ENCODE results near the gene CD40. TPM values are rescaled to one million over a fixed set of nuclear protein-coding genes. Genes with fewer than 3 reads are reported as not detected.

CD40 gene
- total and polyA plus RNA-seq, 2 experiments from 2014 or later: 2.5 to 2.8 TPM

DNA sequence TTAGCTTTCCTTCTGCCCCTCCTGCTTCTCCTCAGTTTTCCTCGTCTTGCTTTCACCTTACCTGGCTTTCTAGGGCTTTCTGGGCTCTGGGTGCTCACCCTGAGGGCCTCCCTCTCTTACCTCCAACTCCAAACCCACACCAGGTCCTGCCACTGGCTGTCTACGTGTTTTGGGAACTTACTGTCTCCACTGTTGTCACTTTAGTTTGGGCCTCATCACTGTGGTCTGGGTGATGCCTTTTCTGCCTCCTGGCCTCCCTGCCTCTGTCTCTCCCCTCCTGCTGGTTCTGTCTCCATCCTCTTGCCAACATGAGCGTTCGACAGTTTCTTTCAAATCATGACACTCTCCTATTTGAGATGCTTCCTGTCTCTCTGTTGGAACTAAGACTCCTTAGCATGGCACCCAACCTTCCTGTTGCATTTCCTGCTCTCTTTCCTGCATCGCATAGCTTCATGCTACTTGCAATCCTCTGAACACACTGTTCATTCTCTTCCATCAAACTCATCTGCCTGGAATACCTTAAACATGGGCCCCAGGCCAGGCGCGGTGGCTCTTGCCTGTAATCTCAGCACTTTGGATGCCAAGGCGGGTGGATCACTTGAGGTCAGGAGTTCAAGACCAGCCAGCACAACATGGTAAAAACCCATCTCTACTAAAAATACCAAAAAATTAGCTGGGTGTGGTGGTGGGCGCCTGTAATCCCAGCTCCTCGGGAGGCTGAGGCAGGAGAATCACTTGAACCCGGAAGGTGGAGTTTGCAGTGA is 5.5 kb downstream of the CD40 start:
- H3K79me2 ChIP-seq (ENCODE audit: insufficient read depth): no peaks in the 10 kb centered on the region
- H4K20me1 ChIP-seq (ENCODE audit: insufficient read depth): no peaks in the 10 kb centered on the region
- H3K4me1 ChIP-seq (ENCODE audit: insufficient read depth): no peaks in the 10 kb centered on the region
- H3K4me3 ChIP-seq: no peak overlapping the region
- no peaks in the 10 kb centered on the region for H3K9me2 ChIP-seq (ENCODE audit: insufficient read depth)
- 85 to 87% methylated on average over 11 of the region's 11 CpGs for WGBS, 2 experiments (ENCODE audit: low coverage in 1 of 2, low lambda C conversion rate in 2 of 2, missing lambda C conversion rate in 2 of 2)
- in situ Hi-C loops (cut with MboI): no loop called here
- no peak overlapping the region for H3K27ac ChIP-seq
- H3F3A ChIP-seq (ENCODE audit: insufficient read depth): no peaks in the 10 kb centered on the region
- no peak overlapping the region for H3K9ac ChIP-seq
- H3K36me3 ChIP-seq (ENCODE audit: low read depth): no peaks in the 10 kb centered on the region
- H3K4me2 ChIP-seq (ENCODE audit: unreplicated experiment): no peak overlapping the region
- TF ChIP-seq EZH2 (IDR thresholded peaks at IDR 0.05; ENCODE audit: insufficient read depth, poor library complexity, severe bottlenecking) (no peak), EZH2phosphoT487 (IDR thresholded peaks at IDR 0.05; ENCODE audit: insufficient read depth, low read depth) (no peak)
- 0 out of 2 replicates have a peak, but pooled peaks cover 4% of the 10 kb centered on the region for H3K27me3 ChIP-seq (replicated peaks; ENCODE audit: insufficient read depth)
- no peak overlapping the region for H2AFZ ChIP-seq
- no peaks in the 10 kb centered on the region for H3K9me3 ChIP-seq (ENCODE audit: low read depth)
- DNase-seq: no peak

DNA sequence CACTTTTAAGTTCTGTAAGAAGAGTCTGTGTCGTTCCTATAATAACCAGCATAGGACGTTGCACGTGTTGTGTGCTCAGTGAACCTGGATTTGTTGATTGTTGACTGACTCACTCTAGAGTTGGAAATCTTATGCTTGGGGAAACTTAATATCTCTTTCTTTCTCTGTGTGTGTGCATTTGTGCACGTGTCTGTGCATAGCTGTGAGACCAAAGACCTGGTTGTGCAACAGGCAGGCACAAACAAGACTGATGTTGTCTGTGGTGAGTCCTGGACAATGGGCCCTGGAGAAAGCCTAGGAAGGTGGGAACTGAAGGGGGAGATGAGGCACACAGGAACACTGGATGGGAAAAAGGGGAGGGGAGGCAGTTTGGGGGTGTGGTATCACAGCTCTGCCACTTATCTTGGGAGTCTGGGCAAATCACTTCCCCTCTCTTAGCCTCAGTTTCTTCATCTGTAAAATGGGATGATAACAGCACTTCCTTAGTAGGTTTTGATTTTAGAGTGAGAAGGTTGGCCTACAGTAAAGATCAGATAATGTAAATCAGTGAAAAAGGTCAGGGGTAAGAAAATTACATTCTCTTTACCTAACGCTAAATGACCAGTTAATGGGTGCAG is 8.4 kb downstream of the CD40 start:
- 79 to 81% methylated on average over 5 of the region's 5 CpGs for WGBS, 2 experiments (ENCODE audit: low coverage in 1 of 2, low lambda C conversion rate in 2 of 2, missing lambda C conversion rate in 2 of 2)
- Histone ChIP-seq H3K4me1 (ENCODE audit: insufficient read depth) (no peaks in the 10 kb centered on the region), H3K4me2 (ENCODE audit: unreplicated experiment) (no peak overlapping the region), H3K4me3 (no peak overlapping the region), H3K27ac (no peak overlapping the region), H3F3A (ENCODE audit: insufficient read depth) (no peaks in the 10 kb centered on the region), H3K9me3 (ENCODE audit: low read depth) (no peaks in the 10 kb centered on the region), H4K20me1 (ENCODE audit: insufficient read depth) (no peaks in the 10 kb centered on the region), H2AFZ (no peak overlapping the region), H3K27me3 (replicated peaks; ENCODE audit: insufficient read depth) (peaks cover 20% of the 10 kb centered on the region), H3K36me3 (ENCODE audit: low read depth) (no peaks in the 10 kb centered on the region), H3K79me2 (ENCODE audit: insufficient read depth) (no peaks in the 10 kb centered on the region), H3K9me2 (ENCODE audit: insufficient read depth) (no peaks in the 10 kb centered on the region), H3K9ac (no peak overlapping the region)
- no peak for DNase-seq
- in situ Hi-C loops (cut with MboI): loop anchor here (25.0 kb wide), 1 partner anchor 311 kb away; no protein-coding TSS in a partner anchor
- TF ChIP-seq EZH2phosphoT487 (IDR thresholded peaks at IDR 0.05; ENCODE audit: insufficient read depth, low read depth) (no peak), EZH2 (IDR thresholded peaks at IDR 0.05; ENCODE audit: insufficient read depth, poor library complexity, severe bottlenecking) (no peak)

DNA sequence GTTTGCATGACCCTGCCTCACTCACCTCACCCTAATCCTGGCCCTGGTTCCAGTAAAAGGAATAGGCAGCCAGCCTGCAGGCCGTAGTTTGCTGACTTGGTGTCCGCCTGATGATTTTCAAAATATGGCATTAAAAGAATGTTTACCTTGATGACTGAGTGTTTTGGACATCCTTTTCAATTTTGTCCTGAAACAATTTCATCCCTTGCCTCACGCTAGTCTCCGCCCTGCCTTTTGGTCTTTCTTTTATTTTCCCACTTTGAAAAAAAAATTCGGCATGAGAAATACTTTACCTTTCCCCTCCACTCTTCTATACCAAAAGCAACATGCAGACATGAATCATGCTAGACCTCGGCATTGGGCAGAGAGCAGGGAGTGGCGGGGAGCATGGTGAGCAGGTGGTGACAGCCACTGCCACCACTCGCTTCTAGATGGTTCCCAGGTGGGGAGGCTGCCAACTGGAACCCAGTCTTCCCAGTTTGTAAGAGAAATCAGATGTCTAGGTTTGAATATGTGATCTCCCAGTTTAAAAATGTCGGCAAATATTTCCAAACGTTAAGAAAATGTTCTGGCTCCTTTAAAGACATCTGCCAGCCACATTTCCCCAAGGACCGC is 9.4 kb downstream of the CD40 start:
- Histone ChIP-seq H3K9me3 (ENCODE audit: low read depth) (no peaks in the 10 kb centered on the region), H3K27ac (no peak overlapping the region), H3K4me1 (ENCODE audit: insufficient read depth) (no peaks in the 10 kb centered on the region), H2AFZ (no peak overlapping the region), H3K36me3 (ENCODE audit: low read depth) (no peaks in the 10 kb centered on the region), H3K4me3 (no peak overlapping the region), H3K9me2 (ENCODE audit: insufficient read depth) (no peaks in the 10 kb centered on the region), H3K27me3 (replicated peaks; ENCODE audit: insufficient read depth) (peaks cover 29% of the 10 kb centered on the region), H3K79me2 (ENCODE audit: insufficient read depth) (no peaks in the 10 kb centered on the region), H4K20me1 (ENCODE audit: insufficient read depth) (no peaks in the 10 kb centered on the region), H3F3A (ENCODE audit: insufficient read depth) (no peaks in the 10 kb centered on the region), H3K9ac (no peak overlapping the region), H3K4me2 (ENCODE audit: unreplicated experiment) (no peak overlapping the region)
- no peak for DNase-seq
- in situ Hi-C loops (cut with MboI): loop anchor here (25.0 kb wide), 1 partner anchor 310 kb away; no protein-coding TSS in a partner anchor
- no peak for TF ChIP-seq EZH2phosphoT487 (IDR thresholded peaks at IDR 0.05; ENCODE audit: insufficient read depth, low read depth)
- 46 to 50% methylated on average over 11 of the region's 11 CpGs for WGBS, 2 experiments (ENCODE audit: low coverage in 1 of 2, low lambda C conversion rate in 2 of 2, missing lambda C conversion rate in 2 of 2)

DNA sequence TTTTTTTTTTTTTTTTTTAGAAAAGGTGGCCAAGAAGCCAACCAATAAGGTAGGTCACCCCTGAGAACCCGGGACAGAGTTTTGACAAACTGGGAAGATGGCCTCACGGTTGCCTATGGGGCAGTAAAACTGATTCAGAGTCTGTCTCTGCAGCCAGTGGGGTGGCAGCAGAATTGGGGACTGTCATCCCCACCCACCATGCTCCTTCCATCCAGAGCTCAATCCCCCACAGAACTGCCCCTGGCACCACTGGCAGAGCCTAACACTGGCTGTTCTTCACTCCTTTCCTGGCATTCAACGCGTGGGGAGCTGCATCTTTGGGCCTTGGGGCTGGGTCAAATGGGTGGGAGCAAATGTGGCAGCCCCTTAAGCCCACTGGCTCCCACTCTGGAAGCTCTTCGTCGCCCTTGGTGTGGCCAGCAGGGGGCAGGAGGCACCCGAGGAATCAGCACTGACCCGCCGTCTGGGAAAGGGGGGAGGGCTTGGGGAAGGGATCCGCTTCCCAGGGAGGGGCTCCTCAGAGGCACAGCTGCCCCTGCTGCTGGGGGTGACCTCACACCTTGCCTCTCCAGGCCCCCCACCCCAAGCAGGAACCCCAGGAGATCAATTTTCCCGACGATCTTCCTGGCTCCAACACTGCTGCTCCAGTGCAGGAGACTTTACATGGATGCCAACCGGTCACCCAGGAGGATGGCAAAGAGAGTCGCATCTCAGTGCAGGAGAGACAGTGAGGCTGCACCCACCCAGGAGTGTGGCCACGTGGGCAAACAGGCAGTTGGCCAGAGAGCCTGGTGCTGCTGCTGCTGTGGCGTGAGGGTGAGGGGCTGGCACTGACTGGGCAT is 10.4 kb downstream of the CD40 start:
- DNase-seq: peak; percentile 35
- 23 to 24% methylated on average over 14 to 16 of the region's 16 CpGs for WGBS, 2 experiments (ENCODE audit: low coverage in 1 of 2, low lambda C conversion rate in 2 of 2, missing lambda C conversion rate in 2 of 2)
- H3K27me3 ChIP-seq (replicated peaks; ENCODE audit: insufficient read depth): peaks cover 30% of the 10 kb centered on the region

More for the DNA sequence above, 10.4 kb downstream of the CD40 start:
- H3K4me3 ChIP-seq: no peak overlapping the region
- TF ChIP-seq EZH2phosphoT487 (IDR thresholded peaks at IDR 0.05; ENCODE audit: insufficient read depth, low read depth) (no peak), EZH2 (IDR thresholded peaks at IDR 0.05; ENCODE audit: insufficient read depth, poor library complexity, severe bottlenecking) (no peak)
- H3F3A ChIP-seq (ENCODE audit: insufficient read depth): no peaks in the 10 kb centered on the region
- H3K36me3 ChIP-seq (ENCODE audit: low read depth): no peaks in the 10 kb centered on the region
- in situ Hi-C loops (cut with MboI): loop anchor here (25.0 kb wide), 1 partner anchor 309 kb away; no protein-coding TSS in a partner anchor
- no peaks in the 10 kb centered on the region for H3K79me2 ChIP-seq (ENCODE audit: insufficient read depth)
- H3K4me2 ChIP-seq (ENCODE audit: unreplicated experiment): no peak overlapping the region
- H3K9me2 ChIP-seq (ENCODE audit: insufficient read depth): no peaks in the 10 kb centered on the region
- H3K9ac ChIP-seq: no peak overlapping the region
- H4K20me1 ChIP-seq (ENCODE audit: insufficient read depth): no peaks in the 10 kb centered on the region
- H2AFZ ChIP-seq: no peak overlapping the region
- H3K9me3 ChIP-seq (ENCODE audit: low read depth): no peaks in the 10 kb centered on the region
- no peak overlapping the region for H3K27ac ChIP-seq
- no peaks in the 10 kb centered on the region for H3K4me1 ChIP-seq (ENCODE audit: insufficient read depth)

Measured in GM23248 (cell line).